Common myeloid progenitor, CD34-positive (primary cell): ENCODE data around the gene SLC6A20.

Experiments
- CTCF ChIA-PET: fragments of 350-600 bp; sonication (Branson Sonifier 250); formaldehyde crosslinking; loops from one replicate; lab custom pipeline; 2021; ENCODE audit warnings: antibody characterized with exemption; lab: Charles Lee
- POLR2A ChIA-PET: fragments of 350-600 bp; sonication (Branson Sonifier 250); formaldehyde crosslinking; loops from one replicate; lab custom pipeline; 2021; ENCODE audit warnings: antibody characterized with exemption; lab: Charles Lee
- DNase-seq, 3 donors: peaks; one replicate each; pipeline versions ENCODE4 v3.0.0 to v3.0.0-alpha.2; 2013
- H3K27ac ChIP-seq, 2 experiments: 1 replicate in 1 of 2; 2 replicates in 1 of 2; pipeline ENCODE4 v1.7.0; 2013; ENCODE audit warnings: inconsistent platforms in 2 of 2, low read length in 2 of 2, mild to moderate bottlenecking in 2 of 2, low read depth in 1 of 2, moderate library complexity in 1 of 2; ENCODE audit not compliant: severe bottlenecking in 2 of 2, insufficient read depth in 1 of 2, poor library complexity in 1 of 2
- H3K27me3 ChIP-seq, 5 experiments: replicated peaks in 2 of 5; 1 replicate in 3 of 5; 2 replicates in 2 of 5; pipeline versions ENCODE4 v1.6.1 to v1.7.0; 2013; ENCODE audit warnings: low read length in 4 of 5, mild to moderate bottlenecking in 2 of 5, moderate library complexity in 2 of 5, inconsistent platforms in 1 of 5; ENCODE audit not compliant: insufficient read depth in 5 of 5, control insufficient read depth in 4 of 5
- H3K36me3 ChIP-seq, 4 experiments: 1 replicate in 2 of 4; 2 replicates in 2 of 4; pipeline versions ENCODE4 v1.6.1 to v1.7.0; 2013; ENCODE audit warnings: low read length in 3 of 4, control low read depth in 1 of 4, mild to moderate bottlenecking in 1 of 4; ENCODE audit not compliant: control insufficient read depth in 4 of 4, insufficient read depth in 4 of 4
- H3K4me1 ChIP-seq, 4 experiments: 1 replicate in 3 of 4; 2 replicates in 1 of 4; pipeline versions ENCODE4 v1.6.1 to v1.7.1; 2013; ENCODE audit warnings: low read length in 3 of 4, mild to moderate bottlenecking in 3 of 4, control low read depth in 1 of 4, inconsistent platforms in 1 of 4, moderate library complexity in 1 of 4; ENCODE audit not compliant: control insufficient read depth in 4 of 4, insufficient read depth in 4 of 4; ENCODE audit errors: control extremely low read depth in 1 of 4
- H3K4me3 ChIP-seq, 7 experiments: 1 replicate in 4 of 7; 2 replicates in 3 of 7; pipeline versions ENCODE4 v1.5.1 to v1.7.0; 2013; ENCODE audit warnings: mild to moderate bottlenecking in 7 of 7, low read length in 6 of 7, moderate library complexity in 6 of 7, inconsistent platforms in 2 of 7, low read depth in 2 of 7, control low read depth in 1 of 7; ENCODE audit not compliant: insufficient read depth in 4 of 7, control insufficient read depth in 1 of 7; ENCODE audit errors: extremely low read depth in 1 of 7
- H3K9me3 ChIP-seq, 5 experiments: 1 replicate in 4 of 5; 2 replicates in 1 of 5; pipeline versions ENCODE4 v1.6.1 to v1.7.1; 2013; ENCODE audit warnings: low read length in 4 of 5, mild to moderate bottlenecking in 2 of 5, inconsistent platforms in 1 of 5, low read depth in 1 of 5, moderate library complexity in 1 of 5; ENCODE audit not compliant: control insufficient read depth in 4 of 5, insufficient read depth in 2 of 5; ENCODE audit errors: control extremely low read depth in 1 of 5
- WGBS: methylation state at CpG from one replicate; pipeline ENCODE4 v1.1.5; 2013; ENCODE audit not compliant: insufficient coverage; 5-methylcytosine and 5-hydroxymethylcytosine counted together

SLC6A20 gene

DNA sequence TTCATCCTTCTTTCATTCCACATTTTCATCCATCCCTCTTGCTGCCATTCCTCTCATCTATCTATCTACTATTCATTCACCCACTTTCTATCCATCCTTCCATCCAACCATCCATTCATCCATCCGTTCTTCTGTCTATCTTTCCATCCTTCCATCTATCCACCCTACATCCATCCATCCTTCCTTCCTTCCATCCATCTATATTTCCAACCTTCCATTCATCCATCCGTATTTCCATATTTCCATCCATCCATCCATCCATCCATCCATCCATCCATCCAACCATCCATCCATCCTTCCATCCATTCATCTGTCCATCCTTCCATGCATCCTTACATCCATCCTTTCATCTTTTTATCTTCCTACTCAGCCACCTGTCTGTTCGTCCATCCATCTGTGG is 14.0 kb downstream of the SLC6A20 start:
- peaks cover 0 to 6% (median 0%) of the 10 kb centered on the region in 5 experiments for H3K27me3 ChIP-seq
- WGBS = 96% methylated on average over 3 of the region's 3 CpGs
- no peak overlapping the region for H3K4me3 ChIP-seq
- no peaks in the 10 kb centered on the region for H3K4me1 ChIP-seq
- no peak overlapping the region for H3K27ac ChIP-seq
- ChIA-PET POLR2A (no interaction called here), CTCF (interaction anchor here (1.5 kb wide), 1 partner anchor 21 kb away, joined by 4 read pairs; no protein-coding TSS in a partner anchor)
- DNase-seq = no peak
- no peaks in the 10 kb centered on the region for H3K36me3 ChIP-seq
- H3K9me3 ChIP-seq = peaks cover 0 to 4% (median 1%) of the 10 kb centered on the region in 5 experiments

DNA sequence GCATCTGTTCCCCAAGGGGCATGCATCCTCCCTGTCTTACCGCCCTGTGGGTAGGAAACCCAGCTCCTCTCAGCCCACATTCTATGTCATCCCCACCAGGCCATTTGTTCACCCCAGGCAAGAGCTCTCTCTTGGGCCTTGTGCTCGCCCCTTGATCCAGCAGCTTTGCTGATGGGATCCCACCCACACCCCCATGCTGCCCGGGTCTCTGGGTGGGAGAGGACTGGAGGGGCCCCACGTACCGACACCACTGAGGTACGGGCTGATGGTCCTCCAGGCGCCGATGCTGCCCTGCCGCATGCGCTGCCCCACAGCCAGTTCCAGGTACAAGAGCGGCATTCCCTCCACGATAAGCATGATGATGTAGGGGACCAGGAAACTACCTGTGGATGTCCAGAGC is 14.5 kb downstream of the SLC6A20 start:
- CTCF ChIA-PET = interaction anchor here (1.5 kb wide), 1 partner anchor 21 kb away, joined by 4 read pairs; no protein-coding TSS in a partner anchor
- H3K27me3 ChIP-seq = peaks cover 0 to 3% (median 0%) of the 10 kb centered on the region in 5 experiments

DNA sequence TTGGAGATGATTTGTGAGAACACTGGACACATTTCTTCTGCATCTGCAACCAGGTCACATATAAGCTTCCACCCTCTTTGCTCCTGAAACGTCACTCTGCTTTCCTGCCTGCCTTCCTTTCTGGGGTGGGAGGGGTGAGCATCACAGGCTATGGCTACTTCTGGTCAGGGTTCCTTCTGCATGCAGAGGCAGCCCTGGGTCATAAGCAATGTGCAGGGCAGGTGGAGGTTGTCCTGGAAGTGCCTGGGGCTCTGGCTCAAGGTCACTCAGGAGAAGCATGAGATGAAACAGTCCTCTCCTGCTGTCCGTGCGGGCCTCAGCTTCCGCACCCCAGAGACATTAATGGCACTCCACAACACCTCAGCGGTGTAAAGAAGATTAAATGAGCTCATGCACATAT is 15.1 kb downstream of the SLC6A20 start:
- POLR2A ChIA-PET = interaction anchor here (0.7 kb wide), 1 partner anchor 74 kb away, joined by 4 read pairs; no protein-coding TSS in a partner anchor
- 100% methylated on average over 3 of the region's 5 CpGs for WGBS
- no peak overlapping the region for H3K4me3 ChIP-seq
- no peaks in the 10 kb centered on the region for H3K4me1 ChIP-seq
- no peaks in the 10 kb centered on the region for H3K36me3 ChIP-seq
- peaks cover 0 to 4% (median 1%) of the 10 kb centered on the region in 5 experiments for H3K9me3 ChIP-seq
- CTCF ChIA-PET = interaction anchor here (0.6 to 1.5 kb wide), 2 partner anchors 20 to 80 kb away, joined by 4 read pairs; no protein-coding TSS in a partner anchor
- peaks cover 0 to 3% (median 0%) of the 10 kb centered on the region in 5 experiments for H3K27me3 ChIP-seq
- no peak for DNase-seq
- H3K27ac ChIP-seq = no peak overlapping the region

More for the DNA sequence above, 14.5 kb downstream of the SLC6A20 start:
- Histone ChIP-seq H3K27ac (no peak overlapping the region), H3K4me1 (no peaks in the 10 kb centered on the region), H3K36me3 (no peaks in the 10 kb centered on the region), H3K9me3 (peaks cover 0 to 4% (median 1%) of the 10 kb centered on the region in 5 experiments), H3K4me3 (no peak overlapping the region)
- POLR2A ChIA-PET = no interaction called here
- no peak for DNase-seq
- 98% methylated on average over 12 of the region's 12 CpGs for WGBS

DNA sequence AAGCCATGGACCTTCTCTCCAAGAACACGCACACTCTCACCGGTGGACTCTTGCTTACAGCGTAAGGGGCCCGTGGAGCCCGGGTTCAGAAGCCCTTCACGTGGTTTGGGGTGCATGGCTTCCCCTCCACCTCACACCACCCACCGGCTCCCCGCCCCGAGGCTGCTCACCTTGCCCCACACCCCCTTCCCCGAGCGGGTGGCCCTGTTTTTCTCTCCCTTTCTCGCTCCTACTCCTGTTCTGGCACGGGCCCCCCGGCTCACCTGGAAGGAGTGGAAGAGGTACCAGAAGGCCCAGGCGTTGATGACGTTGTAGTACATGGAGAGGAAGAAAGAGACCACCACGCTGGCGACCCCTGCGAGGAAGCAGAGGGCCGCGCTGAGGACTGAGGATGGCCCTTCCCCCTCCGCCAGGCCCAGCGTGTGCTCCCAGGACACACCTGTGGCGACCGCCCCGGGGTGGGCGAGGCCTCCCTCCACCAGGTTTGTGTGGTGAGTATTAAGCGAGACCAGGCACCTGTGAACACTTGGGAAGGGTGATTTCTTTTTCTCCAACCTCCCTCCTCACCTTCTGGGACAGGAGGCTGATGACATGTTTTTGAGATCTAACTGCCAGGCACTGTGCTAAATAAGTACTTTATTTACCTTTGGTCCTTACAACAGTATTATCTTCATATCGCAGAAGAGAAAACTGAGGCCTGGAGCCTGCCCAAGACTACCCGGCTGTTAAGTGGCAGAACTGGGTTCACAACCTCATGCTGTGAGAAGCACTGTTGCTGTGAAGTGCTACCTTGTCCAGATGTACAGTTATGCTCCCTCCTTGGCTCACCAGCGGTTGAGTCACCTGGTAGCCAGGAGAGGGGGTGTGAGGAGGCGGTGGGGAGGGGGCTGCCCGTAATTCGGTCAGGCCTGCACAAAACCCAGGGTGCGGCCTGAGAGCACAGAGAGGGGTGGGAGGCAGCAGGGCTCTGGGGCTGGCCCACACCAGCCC is 16.3 kb downstream of the SLC6A20 start:
- ChIA-PET POLR2A (no interaction called here), CTCF (no interaction called here)
- no peak overlapping the region for H3K4me3 ChIP-seq
- peaks cover 0 to 4% (median 1%) of the 10 kb centered on the region in 5 experiments for H3K9me3 ChIP-seq
- H3K27ac ChIP-seq = no peak overlapping the region
- no peaks in the 10 kb centered on the region for H3K4me1 ChIP-seq
- peaks cover 0 to 2% (median 0%) of the 10 kb centered on the region in 5 experiments for H3K27me3 ChIP-seq
- WGBS = 94% methylated on average over 11 of the region's 35 CpGs
- no peaks in the 10 kb centered on the region for H3K36me3 ChIP-seq
- no peak for DNase-seq

DNA sequence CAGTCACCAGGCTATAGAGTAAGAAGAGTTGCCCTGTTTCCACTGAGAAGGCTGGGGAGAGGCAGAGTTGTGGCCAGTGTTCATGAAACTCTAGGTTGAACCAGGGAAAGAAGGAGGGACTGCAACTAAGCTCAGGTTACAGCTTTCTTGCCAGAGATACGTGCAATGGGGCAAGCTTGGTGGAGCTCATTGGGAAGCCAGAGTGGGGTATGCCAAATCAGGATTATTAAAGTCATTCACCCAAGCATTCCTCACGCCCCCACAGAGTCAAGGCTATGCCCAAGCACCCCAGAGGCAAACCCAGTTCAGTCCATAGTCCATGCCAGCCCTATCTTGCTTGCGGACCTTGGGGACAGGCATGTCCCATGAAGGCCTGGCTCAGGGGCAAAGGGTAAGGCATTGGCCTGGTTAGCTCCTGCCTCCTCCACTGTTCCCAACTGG is 17.6 kb downstream of the SLC6A20 start:
- DNase-seq = no peak
- H3K36me3 ChIP-seq = no peaks in the 10 kb centered on the region
- H3K4me3 ChIP-seq = no peak overlapping the region
- POLR2A ChIA-PET = no interaction called here
- CTCF ChIA-PET = no interaction called here
- H3K4me1 ChIP-seq = no peaks in the 10 kb centered on the region
- H3K9me3 ChIP-seq = no peaks in the 10 kb centered on the region
- H3K27ac ChIP-seq = no peak overlapping the region
- WGBS = 100% methylated on average over 1 of the region's 3 CpGs
- peaks cover 0 to 3% (median 0%) of the 10 kb centered on the region in 5 experiments for H3K27me3 ChIP-seq

DNA sequence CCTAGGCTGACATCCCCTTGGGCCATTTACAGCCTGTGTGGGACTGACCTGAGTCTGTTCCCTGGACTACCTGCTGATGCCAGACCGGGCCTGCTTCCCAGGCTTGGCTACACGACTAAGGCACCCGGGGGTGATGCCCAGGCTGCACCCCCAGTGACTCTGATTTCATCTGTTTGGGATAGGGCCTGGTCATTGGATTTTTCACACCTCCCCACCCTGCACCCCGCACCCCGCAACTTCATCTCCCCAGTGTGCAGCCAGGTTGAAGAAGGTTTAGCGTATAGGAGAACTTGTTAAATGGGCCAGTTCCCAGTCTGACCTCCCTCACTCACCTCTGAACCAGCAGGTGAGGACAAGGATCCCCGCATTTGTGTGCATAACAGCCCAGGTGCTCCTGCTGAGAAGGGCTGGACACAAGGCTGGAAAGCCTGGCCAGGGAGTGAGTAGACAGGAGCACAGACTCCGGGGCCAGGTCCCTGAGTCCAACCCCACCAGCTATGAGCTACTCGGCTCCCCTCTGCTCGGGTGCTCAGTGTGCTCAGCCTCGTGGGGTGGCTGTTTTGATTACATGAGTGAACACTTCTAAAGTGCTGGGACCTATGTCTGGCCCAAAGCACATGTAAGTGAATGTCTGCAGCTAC is 18.5 kb downstream of the SLC6A20 start:
- Histone ChIP-seq H3K36me3 (no peaks in the 10 kb centered on the region), H3K4me1 (no peaks in the 10 kb centered on the region), H3K4me3 (no peak overlapping the region), H3K9me3 (no peaks in the 10 kb centered on the region), H3K27me3 (peaks cover 0 to 3% (median 0%) of the 10 kb centered on the region in 5 experiments), H3K27ac (no peak overlapping the region)
- 97% methylated on average over 8 of the region's 11 CpGs for whole genome bisulfite sequencing
- POLR2A ChIA-PET = no interaction called here
- CTCF ChIA-PET = interaction anchor here (1.1 to 4.8 kb wide), 2 partner anchors 16 to 28 kb away, joined by 3 to 28 read pairs; no protein-coding TSS in a partner anchor
- no peak for DNase-seq
